Right cardiac atrium (tissue), 5 donors: Measurements from ENCODE around the gene COL4A3. TPM values are rescaled to one million over a fixed set of nuclear protein-coding genes. Genes with fewer than 3 reads are reported as not detected.

Source experiments
- ATAC-seq, 2 donors: fragments of 200-7000 bp; cut with Tn5 transposase; one replicate each; pipeline versions ENCODE4 v1.8.0 to v1.9.1; 2020; ENCODE audit warnings: moderate library complexity in 2 of 2, mild to moderate bottlenecking in 1 of 2
- DNase-seq, 3 donors: peaks; one replicate each; pipeline ENCODE4 v3.0.0-alpha.2; 2020
- H3K27ac ChIP-seq: one replicate; pipeline ENCODE4 v1.5.1; 2013; ENCODE audit warnings: mild to moderate bottlenecking, low read length, control low read depth, moderate library complexity
- H3K27me3 ChIP-seq: one replicate; pipeline ENCODE4 v1.6.1; 2013; ENCODE audit not compliant: control insufficient read depth, insufficient read depth
- H3K4me1 ChIP-seq: one replicate; pipeline ENCODE4 v1.6.1; 2013; ENCODE audit warnings: low read length; ENCODE audit not compliant: control insufficient read depth, insufficient read depth
- H3K4me3 ChIP-seq: one replicate; pipeline ENCODE4 v1.5.1; 2013; ENCODE audit warnings: low read length, control low read depth
- H3K9me3 ChIP-seq: one replicate; pipeline ENCODE4 v1.6.1; 2013; ENCODE audit warnings: low read length; ENCODE audit not compliant: control insufficient read depth
- WGBS: extraction: QIAGEN DNeasy Blood & Tissue Kit; methylation state at CpG from one replicate; pipeline ENCODE4 v1.1.7; 2013; 5-methylcytosine and 5-hydroxymethylcytosine counted together
- intact Hi-C, 4 donors: fragments of 100-400 bp; cut with DNase I; formaldehyde crosslinking; loops; one replicate each; pipeline versions ENCODE4 v1.11.0 to v1.14.0; 2022 to 2023
- polyA plus RNA-seq: library from polyadenylated mRNA; stranded (reverse); fragments of 200-250 nt; gene quantifications from one replicate; pipeline ENCODE4 v1.2.3, GENCODE V29; 2013
- total RNA-seq, 4 donors: library from RNA; stranded (reverse); fragmentation: NEBNext Ultra II Directional; extraction: Animal tissue kit (Norgen Biotek cat#: 25700); gene quantifications; one replicate each; pipeline ENCODE4 v1.2.1, GENCODE V29; 2021
- donor health status: healthy with polysubstance abuse.
- donor health status: DM: no; HTN: yes; CAD: no.
- donor health status: DM: no; HTN: no; CAD: no.
- donor health status: DM: no; HTN: yes; CAD: no; lungs with severe emphysema.
- donor health status: DM: yes; HTN: yes; CAD: no.

The COL4A3 gene
- total and polyA plus RNA-seq, 5 donors: 4.7 to 11.0 (median 6.6) TPM

- no peaks in the 10 kb centered on the region for H3K9me3 ChIP-seq
Observed at GRCh38 chr2:227183657-227184367, 19.4 kb downstream of the COL4A3 start.

GRCh38 chr2:227185615-227186232 lies 21.3 kb downstream of the COL4A3 start:
- no peaks in the 10 kb centered on the region for H3K9me3 ChIP-seq
- DNase-seq (no peak), ATAC-seq (no peak)
- intact Hi-C loops: no loop called here
- 92% methylated on average over 6 of the region's 6 CpGs for WGBS
- no peak overlapping the region for H3K27ac ChIP-seq
- no peak overlapping the region for H3K4me3 ChIP-seq
- H3K27me3 ChIP-seq: no peaks in the 10 kb centered on the region
- H3K4me1 ChIP-seq: peaks cover 4% of the 10 kb centered on the region

More at GRCh38 chr2:227183657-227184367, 19.4 kb downstream of the COL4A3 start:
- WGBS: 65% methylated on average over 2 of the region's 2 CpGs
- Histone ChIP-seq H3K4me3 (no peak overlapping the region), H3K27ac (no peak overlapping the region), H3K4me1 (peaks cover 9% of the 10 kb centered on the region), H3K27me3 (no peaks in the 10 kb centered on the region)
- intact Hi-C loops: no loop called here
- DNase-seq: no peak
- no peak for ATAC-seq

DNA sequence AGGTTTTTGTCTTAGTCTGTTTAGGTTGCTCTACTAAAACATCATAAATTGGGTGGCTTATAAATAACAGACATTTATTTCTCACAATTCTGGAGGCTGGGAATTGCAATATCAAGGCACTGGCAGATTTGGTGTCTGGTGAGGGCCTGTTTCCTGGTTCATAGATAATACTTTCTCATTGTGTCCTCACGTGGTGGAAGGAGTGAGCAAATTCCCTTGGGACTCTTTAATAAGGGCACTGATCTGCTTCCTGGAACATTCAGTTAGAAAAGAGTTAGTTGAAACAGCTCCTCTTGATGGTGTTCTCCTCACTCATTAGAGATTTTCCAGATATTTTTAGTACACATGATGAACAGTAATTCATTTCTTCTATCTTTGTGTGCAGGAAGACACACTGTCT lies 22.3 kb downstream of the COL4A3 start:
- intact Hi-C loops: no loop called here
- Histone ChIP-seq H3K27me3 (no peaks in the 10 kb centered on the region), H3K27ac (no peak overlapping the region), H3K9me3 (no peaks in the 10 kb centered on the region), H3K4me3 (no peak overlapping the region), H3K4me1 (peaks cover 4% of the 10 kb centered on the region)
- no peak for DNase-seq
- ATAC-seq: peak in 1 of 2 donors; percentile 44
- 10% methylated on average over 1 of the region's 1 CpG for WGBS

DNA sequence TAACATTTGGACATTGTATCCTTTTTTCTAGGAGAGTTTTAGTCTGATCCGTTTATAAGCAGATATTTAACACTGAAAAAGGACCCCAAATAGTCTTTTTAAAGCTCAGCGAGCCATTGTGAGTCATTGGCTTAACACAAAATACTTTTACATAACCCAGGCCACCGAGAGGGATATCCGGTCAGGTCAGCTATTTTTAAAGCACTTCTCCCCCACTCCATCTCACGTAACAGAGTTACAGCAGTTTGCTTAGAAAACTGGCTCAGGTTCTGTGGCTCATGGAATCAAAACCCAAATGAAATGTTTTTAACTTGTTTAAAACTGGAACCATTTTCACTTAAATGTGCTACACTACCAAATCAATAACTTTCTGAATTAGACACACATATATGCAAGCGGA lies 23.9 kb downstream of the COL4A3 start:
- no peak overlapping the region for H3K4me3 ChIP-seq
- intact Hi-C loops: no loop called here
- H3K27ac ChIP-seq: no peak overlapping the region
- WGBS: 27% methylated on average over 6 of the region's 6 CpGs
- peak; percentile 79 to 88 for ATAC-seq
- no peaks in the 10 kb centered on the region for H3K9me3 ChIP-seq
- H3K4me1 ChIP-seq: peaks cover 4% of the 10 kb centered on the region
- no peak for DNase-seq
- H3K27me3 ChIP-seq: no peaks in the 10 kb centered on the region

- no peak for ATAC-seq
- intact Hi-C loops: no loop called here
- WGBS: 59% methylated on average over 3 of the region's 3 CpGs
Observed at GRCh38 chr2:227191367-227191766, 26.9 kb downstream of the COL4A3 start.

GRCh38 chr2:227192491-227192890 lies 28.1 kb downstream of the COL4A3 start:
- ATAC-seq: no peak
- 87% methylated on average over 3 of the region's 3 CpGs for WGBS

More at GRCh38 chr2:227191367-227191766, 26.9 kb downstream of the COL4A3 start:
- H3K4me3 ChIP-seq: no peak overlapping the region
- H3K9me3 ChIP-seq: no peaks in the 10 kb centered on the region
- H3K4me1 ChIP-seq: peaks cover 4% of the 10 kb centered on the region
- DNase-seq: no peak
- no peak overlapping the region for H3K27ac ChIP-seq
- H3K27me3 ChIP-seq: no peaks in the 10 kb centered on the region

DNA sequence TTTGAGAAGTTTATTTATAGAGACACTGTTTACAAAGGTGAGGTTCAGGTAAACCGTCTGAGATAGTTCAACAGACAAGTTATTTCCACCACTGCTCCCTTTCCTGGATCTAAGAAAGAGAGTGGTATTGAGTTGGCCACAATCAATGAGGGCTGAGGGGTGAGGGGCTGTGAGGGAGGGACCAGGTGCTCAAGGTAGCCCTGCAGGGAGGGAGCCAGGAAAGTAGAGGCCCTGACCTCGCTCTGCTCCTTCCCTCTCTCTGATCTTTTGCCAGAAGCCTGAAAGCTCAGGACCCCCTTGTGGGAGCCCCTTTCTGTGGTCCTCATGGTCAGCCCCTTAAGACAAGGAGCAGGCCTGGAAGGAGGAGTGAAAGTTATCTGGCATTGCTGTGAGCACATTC lies 29.8 kb downstream of the COL4A3 start:
- H3K27me3 ChIP-seq: no peaks in the 10 kb centered on the region
- no peaks in the 10 kb centered on the region for H3K9me3 ChIP-seq
- intact Hi-C loops: no loop called here
- ATAC-seq (no peak), DNase-seq (no peak)
- no peak overlapping the region for H3K4me3 ChIP-seq
- no peak overlapping the region for H3K27ac ChIP-seq
- WGBS: 77% methylated on average over 2 of the region's 2 CpGs
- no peaks in the 10 kb centered on the region for H3K4me1 ChIP-seq

More at GRCh38 chr2:227192491-227192890, 28.1 kb downstream of the COL4A3 start:
- no peaks in the 10 kb centered on the region for H3K9me3 ChIP-seq
- H3K27me3 ChIP-seq: no peaks in the 10 kb centered on the region
- peaks cover 3% of the 10 kb centered on the region for H3K4me1 ChIP-seq
- intact Hi-C loops: no loop called here
- H3K27ac ChIP-seq: no peak overlapping the region
- DNase-seq: no peak
- H3K4me3 ChIP-seq: no peak overlapping the region

DNA sequence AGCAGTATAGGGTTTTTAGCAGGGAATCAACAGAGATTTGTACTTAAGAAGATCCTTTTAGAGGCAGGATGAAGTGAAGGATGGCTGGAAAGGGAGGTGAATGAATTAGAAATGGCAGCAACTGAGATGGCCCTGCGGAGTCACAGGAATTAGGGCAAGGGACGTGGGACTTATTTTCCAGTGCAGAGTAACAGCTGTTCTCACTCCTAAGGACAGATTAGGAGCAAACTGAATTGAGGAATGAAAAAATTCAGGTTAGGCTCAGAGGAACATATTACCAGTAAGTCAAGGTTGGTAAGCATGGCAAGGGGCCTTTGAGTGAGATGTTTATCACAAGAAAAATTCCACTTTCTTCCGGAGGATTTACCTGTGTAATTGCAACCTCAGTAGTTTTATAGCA lies 34.4 kb downstream of the COL4A3 start:
- intact Hi-C loops: no loop called here

GRCh38 chr2:227201771-227202170 lies 37.3 kb downstream of the COL4A3 start:
- Histone ChIP-seq H3K4me3 (no peak overlapping the region), H3K9me3 (no peaks in the 10 kb centered on the region), H3K27ac (no peak overlapping the region), H3K4me1 (no peaks in the 10 kb centered on the region), H3K27me3 (no peaks in the 10 kb centered on the region)
- no peak for ATAC-seq
- intact Hi-C loops: no loop called here
- 94% methylated on average over 2 of the region's 2 CpGs for WGBS
- DNase-seq: no peak

More for the DNA sequence above, 34.4 kb downstream of the COL4A3 start:
- no peak for DNase-seq
- Histone ChIP-seq H3K27me3 (no peaks in the 10 kb centered on the region), H3K27ac (no peak overlapping the region), H3K9me3 (no peaks in the 10 kb centered on the region), H3K4me1 (no peaks in the 10 kb centered on the region), H3K4me3 (no peak overlapping the region)
- ATAC-seq: no peak
- 77% methylated on average over 3 of the region's 3 CpGs for WGBS

- Histone ChIP-seq H3K9me3 (no peaks in the 10 kb centered on the region), H3K27ac (no peak overlapping the region), H3K4me1 (peaks cover 4% of the 10 kb centered on the region), H3K4me3 (no peak overlapping the region), H3K27me3 (no peaks in the 10 kb centered on the region)
- no peak for ATAC-seq
- DNase-seq: no peak
- whole genome bisulfite sequencing: 93% methylated on average over 4 of the region's 4 CpGs
- intact Hi-C loops: no loop called here
Observed at GRCh38 chr2:227204452-227204851, 40.0 kb downstream of the COL4A3 start.

DNA sequence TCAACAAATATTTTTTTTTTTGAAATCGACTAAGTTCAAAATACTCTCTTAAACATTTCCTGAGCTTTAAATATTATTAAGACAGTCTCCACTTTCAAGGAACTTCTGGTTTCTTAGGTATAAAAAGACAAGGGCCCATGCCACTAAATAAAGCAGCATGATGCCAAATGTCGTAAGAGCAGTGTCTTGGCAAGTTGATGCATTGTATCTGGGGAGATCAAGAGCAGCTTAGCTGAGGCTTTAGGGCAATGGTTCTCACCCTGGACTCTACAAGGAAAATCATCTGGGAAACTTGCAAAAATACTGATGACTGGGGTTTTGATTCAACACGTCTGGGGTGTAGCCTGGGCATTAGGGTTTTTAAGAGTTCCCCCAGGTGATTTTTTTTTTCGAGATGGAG lies 41.3 kb downstream of the COL4A3 start:
- no peaks in the 10 kb centered on the region for H3K27me3 ChIP-seq
- H3K9me3 ChIP-seq: no peaks in the 10 kb centered on the region
- intact Hi-C loops: no loop called here
- ATAC-seq (no peak), DNase-seq (no peak)
- 75% methylated on average over 4 of the region's 4 CpGs for WGBS
- peaks cover 4% of the 10 kb centered on the region for H3K4me1 ChIP-seq
- no peak overlapping the region for H3K27ac ChIP-seq
- H3K4me3 ChIP-seq: no peak overlapping the region
